ENCODE data around the gene CARD10. TPM values are rescaled to one million over a fixed set of nuclear protein-coding genes. Genes with fewer than 3 reads are reported as not detected.
"Not testable (repeated sequence)": the region's sequence is repeated elsewhere in the genome, so short reads cannot be mapped to it uniquely, and the experiment has no call there.

Gene CARD10
- total RNA-seq, 1 experiment from 2014 or later: 58.6 TPM

- DNase-seq (ENCODE audit: low read depth): no peak
- in situ Hi-C loops (cut with HindIII; ENCODE audit: low pct_unique_long_range_greater_than_20kb, low sequenced_read_pairs): no loop called here
These were observed 39.6 kb upstream of the CARD10 start for GRCh38 chr22:37558815-37559214.

GRCh38 chr22:37557321-37558001, 38.2 kb upstream of the CARD10 start:
- in situ Hi-C loops (cut with HindIII; ENCODE audit: low pct_unique_long_range_greater_than_20kb, low sequenced_read_pairs): no loop called here
- DNase-seq (ENCODE audit: low read depth): peak; percentile 72

- no peak for DNase-seq (ENCODE audit: low read depth)
- in situ Hi-C loops (cut with HindIII; ENCODE audit: low pct_unique_long_range_greater_than_20kb, low sequenced_read_pairs): no loop called here
These were observed 37.5 kb upstream of the CARD10 start for GRCh38 chr22:37556710-37557109.

- no peak for DNase-seq (ENCODE audit: low read depth)
- in situ Hi-C loops (cut with HindIII; ENCODE audit: low pct_unique_long_range_greater_than_20kb, low sequenced_read_pairs): no loop called here
These were observed 35.8 kb upstream of the CARD10 start for GRCh38 chr22:37555029-37555428.

GRCh38 chr22:37553725-37554124, 34.5 kb upstream of the CARD10 start:
- no peak for DNase-seq (ENCODE audit: low read depth)
- in situ Hi-C loops (cut with HindIII; ENCODE audit: low pct_unique_long_range_greater_than_20kb, low sequenced_read_pairs): no loop called here

GRCh38 chr22:37552524-37553163, 33.4 kb upstream of the CARD10 start:
- in situ Hi-C loops (cut with HindIII; ENCODE audit: low pct_unique_long_range_greater_than_20kb, low sequenced_read_pairs): no loop called here
- no peak for DNase-seq (ENCODE audit: low read depth)

GRCh38 chr22:37551981-37552380, 32.8 kb upstream of the CARD10 start:
- DNase-seq (ENCODE audit: low read depth): no peak
- in situ Hi-C loops (cut with HindIII; ENCODE audit: low pct_unique_long_range_greater_than_20kb, low sequenced_read_pairs): no loop called here

- DNase-seq (ENCODE audit: low read depth); in situ Hi-C loops (cut with HindIII; ENCODE audit: low pct_unique_long_range_greater_than_20kb, low sequenced_read_pairs): not testable (repeated sequence)
These were observed 31.7 kb upstream of the CARD10 start for GRCh38 chr22:37550921-37551320.

GRCh38 chr22:37549704-37550059, 30.5 kb upstream of the CARD10 start:
- DNase-seq (ENCODE audit: low read depth): no peak
- in situ Hi-C loops (cut with HindIII; ENCODE audit: low pct_unique_long_range_greater_than_20kb, low sequenced_read_pairs): no loop called here

GRCh38 chr22:37547251-37547741, 28.1 kb upstream of the CARD10 start:
- in situ Hi-C loops (cut with HindIII; ENCODE audit: low pct_unique_long_range_greater_than_20kb, low sequenced_read_pairs): no loop called here
- no peak for DNase-seq (ENCODE audit: low read depth)

GRCh38 chr22:37546437-37547250, 27.4 kb upstream of the CARD10 start:
- DNase-seq (ENCODE audit: low read depth): no peak

GRCh38 chr22:37545703-37546436, 26.7 kb upstream of the CARD10 start:
- in situ Hi-C loops (cut with HindIII; ENCODE audit: low pct_unique_long_range_greater_than_20kb, low sequenced_read_pairs): no loop called here
- peak; percentile 49 for DNase-seq (ENCODE audit: low read depth)

More at GRCh38 chr22:37546437-37547250, 27.4 kb upstream of the CARD10 start:
- in situ Hi-C loops (cut with HindIII; ENCODE audit: low pct_unique_long_range_greater_than_20kb, low sequenced_read_pairs): no loop called here

- DNase-seq (ENCODE audit: low read depth): no peak
- in situ Hi-C loops (cut with HindIII; ENCODE audit: low pct_unique_long_range_greater_than_20kb, low sequenced_read_pairs): no loop called here
These were observed 25.9 kb upstream of the CARD10 start for GRCh38 chr22:37544955-37545702.

GRCh38 chr22:37542959-37543358, 23.7 kb upstream of the CARD10 start:
- no peak for DNase-seq (ENCODE audit: low read depth)
- in situ Hi-C loops (cut with HindIII; ENCODE audit: low pct_unique_long_range_greater_than_20kb, low sequenced_read_pairs): no loop called here

- DNase-seq (ENCODE audit: low read depth); in situ Hi-C loops (cut with HindIII; ENCODE audit: low pct_unique_long_range_greater_than_20kb, low sequenced_read_pairs): not testable (repeated sequence)
These were observed 23.2 kb upstream of the CARD10 start for GRCh38 chr22:37542416-37542815.

GRCh38 chr22:37539790-37540189, 20.6 kb upstream of the CARD10 start:
- DNase-seq (ENCODE audit: low read depth); in situ Hi-C loops (cut with HindIII; ENCODE audit: low pct_unique_long_range_greater_than_20kb, low sequenced_read_pairs): not testable (repeated sequence)

- in situ Hi-C loops (cut with HindIII; ENCODE audit: low pct_unique_long_range_greater_than_20kb, low sequenced_read_pairs): no loop called here
- DNase-seq (ENCODE audit: low read depth): peak; percentile 91
These were observed 19.6 kb upstream of the CARD10 start for GRCh38 chr22:37538590-37539357.

All from Caki2 (cell line).